Upper lobe of right lung (tissue), 1 donor: ENCODE results near the gene GYPB. TPM values are rescaled to one million over a fixed set of nuclear protein-coding genes. Genes with fewer than 3 reads are reported as not detected.
"Not testable (repeated sequence)": the region's sequence is repeated elsewhere in the genome, so short reads cannot be mapped to it uniquely, and the experiment has no call there.

Experiments
- ATAC-seq: fragments of 200-7000 bp; cut with Tn5 transposase; one replicate; pipeline ENCODE4 v1.9.1; 2020; ENCODE audit warnings: mild to moderate bottlenecking, moderate library complexity
- DNase-seq: peaks from one replicate; pipeline ENCODE4 v3.0.0-alpha.2; 2020
- H3K27ac ChIP-seq: fragments of 200-600 bp; one replicate; pipeline ENCODE4 v1.8.0; 2022
- H3K27me3 ChIP-seq: fragments of 200-600 bp; one replicate; pipeline ENCODE4 v1.8.0; 2022; ENCODE audit warnings: mild to moderate bottlenecking
- H3K36me3 ChIP-seq: fragments of 200-600 bp; one replicate; pipeline ENCODE4 v1.8.0; 2022
- H3K4me1 ChIP-seq: fragments of 200-600 bp; one replicate; pipeline ENCODE4 v1.8.0; 2022
- H3K4me3 ChIP-seq: fragments of 200-600 bp; one replicate; pipeline ENCODE4 v1.8.0; 2022; ENCODE audit warnings: mild to moderate bottlenecking
- H3K9me3 ChIP-seq: fragments of 200-600 bp; one replicate; pipeline ENCODE4 v1.8.0; 2022
- intact Hi-C: fragments of 100-400 bp; cut with DNase I; formaldehyde crosslinking; loops from one replicate; pipeline ENCODE4 v1.11.0; 2022
- total RNA-seq: library from RNA; stranded (reverse); fragmentation: NEBNext Ultra II Directional; extraction: Animal tissue kit (Norgen Biotek cat#: 25700); gene quantifications from one replicate; pipeline ENCODE4 v1.2.1, GENCODE V29; 2021
- TF ChIP-seq, protein P1 (sequence below): fragments of 200-600 bp; IDR thresholded peaks from one replicate; pipeline ENCODE4 v1.8.0; 2022; ENCODE audit warnings: antibody characterized with exemption
- donor health status: DM: no; HTN: yes; CAD: no; lungs with severe emphysema.

Gene GYPB
- total RNA-seq, 1 donor from 2014 or later, result not detected

DNA sequence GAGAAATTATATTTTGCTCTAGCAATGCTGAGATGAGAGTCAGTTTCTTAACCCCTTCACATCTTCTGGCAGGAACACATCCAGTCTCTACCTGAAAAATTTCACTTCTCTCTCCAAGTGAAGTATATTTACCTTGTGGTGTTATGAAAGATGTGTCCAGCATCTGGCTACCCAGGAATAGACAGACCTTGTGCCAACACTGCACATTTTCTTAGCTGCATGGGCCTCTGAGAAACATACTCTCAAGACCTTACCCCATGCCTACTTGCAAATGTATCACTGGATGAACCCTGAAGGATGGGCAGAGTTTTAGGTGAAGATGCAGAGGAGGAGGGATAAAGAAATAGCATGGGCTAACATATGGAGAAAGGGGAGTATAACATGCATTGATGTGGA lies 13.6 kb downstream of the GYPB start:
- H3K36me3 ChIP-seq, H3K27me3 ChIP-seq, DNase-seq, H3K4me3 ChIP-seq, H3K27ac ChIP-seq, ATAC-seq, H3K9me3 ChIP-seq, intact Hi-C loops, H3K4me1 ChIP-seq: not testable (repeated sequence)

DNA sequence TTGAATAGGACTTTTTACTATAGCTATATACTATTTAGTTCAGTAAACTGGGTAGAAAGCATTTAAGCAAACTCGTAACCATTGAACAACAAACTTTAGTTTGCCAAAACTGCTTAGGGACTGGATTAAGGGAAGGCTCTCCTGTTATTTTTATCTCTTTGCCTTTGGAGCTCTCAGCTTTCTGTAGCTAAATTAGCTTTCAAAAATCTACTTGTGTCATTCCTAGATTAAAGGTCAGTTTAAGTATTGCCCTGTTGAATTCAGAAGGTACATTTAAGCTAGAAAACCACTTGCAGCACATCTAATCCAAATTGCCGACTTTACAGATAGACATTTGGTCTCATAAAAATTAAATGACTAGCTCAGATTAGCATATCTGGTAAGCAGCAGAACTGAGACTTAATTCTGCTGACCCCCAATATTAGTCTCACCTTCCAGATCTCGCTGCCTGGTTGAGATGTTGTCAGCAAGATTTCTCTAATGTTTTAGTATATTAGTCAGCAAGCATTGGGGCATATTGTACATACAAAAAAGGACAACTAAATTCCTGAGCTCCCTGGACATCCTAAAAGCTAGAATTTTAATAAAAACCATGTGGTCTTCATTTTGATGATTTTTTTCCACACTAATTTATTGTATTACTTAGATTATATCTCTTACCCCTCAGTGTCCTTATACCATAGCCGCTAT lies 14.2 kb downstream of the GYPB start:
- H3K9me3 ChIP-seq, H3K27ac ChIP-seq, DNase-seq, H3K36me3 ChIP-seq, ATAC-seq, H3K27me3 ChIP-seq, H3K4me3 ChIP-seq, intact Hi-C loops, H3K4me1 ChIP-seq: not testable (repeated sequence)

DNA sequence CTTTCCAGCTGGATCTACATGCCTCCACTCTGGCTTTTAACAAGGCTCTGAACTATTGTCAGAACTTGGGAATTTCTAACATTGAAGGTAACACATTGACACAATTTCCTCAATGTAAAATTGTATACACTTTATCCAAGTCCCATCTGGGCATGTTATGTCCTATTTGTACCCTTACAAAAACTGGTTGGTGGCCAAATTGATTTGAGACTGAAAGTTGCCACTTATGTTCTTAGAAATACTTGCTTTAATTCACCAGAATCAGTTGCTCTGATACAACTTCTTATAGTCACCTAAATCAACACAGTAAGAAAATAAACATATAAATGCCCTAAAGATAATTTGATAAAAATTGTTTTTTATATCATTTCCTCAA lies 15.3 kb downstream of the GYPB start:
- H3K36me3 ChIP-seq, ATAC-seq, H3K4me3 ChIP-seq, DNase-seq, H3K4me1 ChIP-seq, intact Hi-C loops, H3K27ac ChIP-seq, H3K9me3 ChIP-seq, H3K27me3 ChIP-seq: not testable (repeated sequence)

DNA sequence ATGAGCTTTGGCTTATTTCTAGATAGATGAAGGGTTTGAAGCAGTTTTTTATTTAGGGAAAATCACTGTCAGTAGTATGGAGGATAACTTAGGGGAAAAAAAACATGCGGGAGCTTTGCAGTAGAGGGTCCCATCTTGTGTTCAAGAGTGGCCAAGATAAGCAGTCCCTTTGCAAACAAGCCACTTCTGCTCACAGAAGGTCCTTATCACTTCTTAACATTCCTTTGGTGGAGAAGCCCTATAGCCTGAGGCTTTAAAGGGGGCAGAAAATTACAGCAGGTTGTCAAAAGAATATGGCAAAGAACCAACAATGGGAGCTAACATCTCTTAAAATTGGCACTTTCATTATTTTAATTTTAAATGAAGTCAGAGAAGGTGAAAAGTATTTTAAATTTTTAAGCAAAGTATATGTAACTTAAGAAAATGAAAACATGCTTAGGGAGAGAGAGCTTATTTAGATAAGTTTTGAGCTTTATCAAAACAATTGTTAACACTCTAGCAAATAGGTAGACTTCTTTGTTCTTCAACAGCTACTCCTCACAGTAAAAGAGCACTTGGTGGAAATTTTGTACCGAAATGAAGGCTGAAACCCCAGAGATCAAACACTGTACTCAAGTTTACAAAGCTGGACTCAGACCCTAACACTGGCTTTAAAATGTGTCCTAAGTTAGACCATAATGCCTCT lies 15.8 kb downstream of the GYPB start:
- H3K4me3 ChIP-seq, H3K4me1 ChIP-seq, H3K27ac ChIP-seq, intact Hi-C loops, H3K36me3 ChIP-seq, DNase-seq, ATAC-seq, H3K9me3 ChIP-seq, H3K27me3 ChIP-seq: not testable (repeated sequence)

DNA sequence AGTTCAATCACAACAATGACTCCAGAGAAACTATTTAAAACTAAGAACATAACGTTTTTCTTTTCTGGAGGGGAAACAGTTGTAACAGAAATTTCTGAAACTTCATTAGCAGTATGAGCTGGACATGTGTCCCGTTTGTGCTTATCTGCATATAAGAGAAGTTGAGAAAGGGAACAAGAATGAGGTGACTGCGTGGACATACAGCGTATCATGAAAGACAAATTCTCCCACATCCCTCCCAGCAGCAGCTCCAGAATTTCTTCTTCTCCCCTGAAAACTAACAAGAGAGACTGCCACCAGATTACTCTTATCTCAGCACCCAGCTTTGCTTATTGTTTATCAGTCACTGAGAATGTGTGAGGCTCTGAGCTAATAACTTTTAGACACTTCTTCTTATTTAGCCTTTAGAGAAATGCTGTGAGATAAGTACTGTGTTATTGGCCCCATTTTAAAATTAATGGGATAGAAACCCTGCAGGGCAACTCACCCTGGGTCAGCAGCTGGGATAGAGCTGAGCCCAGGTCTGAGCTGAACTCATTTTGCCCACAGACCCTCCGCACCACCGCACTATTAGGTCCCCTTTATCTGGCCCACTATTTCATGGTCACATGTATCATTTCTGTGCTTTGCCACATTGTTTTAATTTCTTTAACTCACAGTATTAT lies 18.7 kb downstream of the GYPB start:
- H3K4me3 ChIP-seq, ATAC-seq, intact Hi-C loops, H3K9me3 ChIP-seq, H3K27ac ChIP-seq, DNase-seq, H3K4me1 ChIP-seq, H3K36me3 ChIP-seq, H3K27me3 ChIP-seq: not testable (repeated sequence)

DNA sequence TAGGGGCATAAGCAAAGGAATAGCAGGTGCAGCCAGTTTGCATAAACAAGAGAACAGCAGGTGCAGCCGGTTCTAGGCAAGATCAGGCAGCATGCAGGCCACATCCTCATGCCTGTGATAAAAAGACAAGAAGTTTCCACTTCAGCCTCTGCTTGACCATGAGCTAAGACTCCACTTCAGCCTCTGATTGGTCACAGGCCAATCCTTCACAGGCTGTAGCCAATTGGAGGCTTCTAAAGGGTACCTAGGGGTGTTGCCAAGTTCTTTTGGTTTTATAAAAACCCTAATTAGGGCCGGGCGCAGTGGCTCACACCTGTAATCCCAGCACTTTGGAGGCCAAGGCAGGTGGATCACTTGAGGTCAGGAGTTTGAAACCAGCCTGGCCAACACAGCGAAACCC lies 23.0 kb downstream of the GYPB start:
- H3K27ac ChIP-seq, H3K4me3 ChIP-seq, intact Hi-C loops: not testable (repeated sequence)

DNA sequence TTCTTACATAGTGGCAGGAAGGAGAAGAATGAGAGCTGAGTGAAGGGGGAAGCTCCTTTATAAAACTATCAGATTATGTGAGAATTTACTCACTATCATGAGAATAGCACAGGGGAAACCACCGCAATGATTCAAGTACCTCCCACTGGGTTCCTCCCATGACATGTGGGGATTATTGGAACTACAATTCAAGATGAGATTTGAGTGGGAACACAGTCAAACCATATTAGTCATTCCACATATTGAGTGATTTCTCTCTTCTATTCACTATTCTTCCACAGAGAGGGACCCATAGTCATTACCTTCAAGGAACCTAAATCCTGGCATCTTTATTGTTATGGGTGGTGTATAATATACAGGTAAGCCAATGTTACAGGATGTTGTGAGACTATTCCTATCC lies 27.4 kb downstream of the GYPB start:
- H3K9me3 ChIP-seq, H3K27ac ChIP-seq, H3K27me3 ChIP-seq, H3K4me3 ChIP-seq, DNase-seq, intact Hi-C loops, H3K36me3 ChIP-seq, ATAC-seq, H3K4me1 ChIP-seq: not testable (repeated sequence)

More for the DNA sequence above, 23.0 kb downstream of the GYPB start:
- not testable (repeated sequence) for H3K36me3 ChIP-seq, H3K27me3 ChIP-seq, H3K4me1 ChIP-seq, H3K9me3 ChIP-seq, DNase-seq, ATAC-seq

DNA sequence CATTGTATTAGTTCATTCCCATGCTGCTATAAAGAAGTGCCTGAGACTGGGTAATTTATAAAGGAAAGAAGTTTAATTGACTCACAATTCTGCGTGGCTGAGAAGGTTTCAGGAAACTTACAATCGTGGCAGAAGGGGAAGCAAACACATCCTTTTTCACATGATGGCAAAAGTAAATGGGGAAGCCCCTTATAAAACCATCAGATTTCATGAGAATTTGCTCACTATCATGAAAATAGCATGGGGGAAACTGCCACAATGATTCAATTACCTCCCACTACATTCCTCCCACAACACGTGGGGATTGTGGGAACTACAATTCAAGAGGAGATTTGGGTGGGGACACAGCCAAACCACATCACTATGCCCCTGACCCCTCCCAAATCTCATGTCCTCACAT lies 28.5 kb downstream of the GYPB start:
- not testable (repeated sequence) for H3K27ac ChIP-seq

DNA sequence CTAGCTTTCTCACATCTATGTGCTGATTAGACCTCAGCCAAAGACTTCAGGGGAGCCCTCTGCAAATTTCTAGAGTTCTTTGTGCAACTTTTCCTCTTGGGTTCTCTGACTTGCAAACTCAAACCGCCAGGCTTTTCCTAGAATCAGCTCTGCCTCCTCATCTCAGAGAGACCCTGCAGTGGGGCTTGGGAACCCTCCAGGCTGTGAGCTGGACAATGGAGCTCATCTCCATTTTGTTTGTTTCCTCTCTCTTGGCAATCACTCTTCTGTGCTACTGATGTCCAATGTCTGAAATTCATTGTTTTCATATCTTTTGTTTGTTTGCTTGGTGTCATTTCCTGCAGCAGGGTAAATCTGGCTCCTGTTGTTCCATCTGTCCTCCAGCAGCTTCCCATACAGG lies 33.0 kb downstream of the GYPB start:
- ATAC-seq (no peak), DNase-seq (no peak)
- intact Hi-C loops, result no loop called here
- no peaks in the 10 kb centered on the region for H3K4me1 ChIP-seq
- H3K4me3 ChIP-seq, result no peak overlapping the region
- H3K9me3 ChIP-seq, result no peaks in the 10 kb centered on the region
- no peaks in the 10 kb centered on the region for H3K36me3 ChIP-seq
- TF ChIP-seq, protein P1, sequence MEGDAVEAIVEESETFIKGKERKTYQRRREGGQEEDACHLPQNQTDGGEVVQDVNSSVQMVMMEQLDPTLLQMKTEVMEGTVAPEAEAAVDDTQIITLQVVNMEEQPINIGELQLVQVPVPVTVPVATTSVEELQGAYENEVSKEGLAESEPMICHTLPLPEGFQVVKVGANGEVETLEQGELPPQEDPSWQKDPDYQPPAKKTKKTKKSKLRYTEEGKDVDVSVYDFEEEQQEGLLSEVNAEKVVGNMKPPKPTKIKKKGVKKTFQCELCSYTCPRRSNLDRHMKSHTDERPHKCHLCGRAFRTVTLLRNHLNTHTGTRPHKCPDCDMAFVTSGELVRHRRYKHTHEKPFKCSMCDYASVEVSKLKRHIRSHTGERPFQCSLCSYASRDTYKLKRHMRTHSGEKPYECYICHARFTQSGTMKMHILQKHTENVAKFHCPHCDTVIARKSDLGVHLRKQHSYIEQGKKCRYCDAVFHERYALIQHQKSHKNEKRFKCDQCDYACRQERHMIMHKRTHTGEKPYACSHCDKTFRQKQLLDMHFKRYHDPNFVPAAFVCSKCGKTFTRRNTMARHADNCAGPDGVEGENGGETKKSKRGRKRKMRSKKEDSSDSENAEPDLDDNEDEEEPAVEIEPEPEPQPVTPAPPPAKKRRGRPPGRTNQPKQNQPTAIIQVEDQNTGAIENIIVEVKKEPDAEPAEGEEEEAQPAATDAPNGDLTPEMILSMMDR, result no peak
- H3K27me3 ChIP-seq, result no peaks in the 10 kb centered on the region
- H3K27ac ChIP-seq, result no peak overlapping the region

More for the DNA sequence above, 28.5 kb downstream of the GYPB start:
- H3K4me1 ChIP-seq, intact Hi-C loops, H3K27me3 ChIP-seq, DNase-seq, ATAC-seq, H3K4me3 ChIP-seq, H3K9me3 ChIP-seq, H3K36me3 ChIP-seq: not testable (repeated sequence)

DNA sequence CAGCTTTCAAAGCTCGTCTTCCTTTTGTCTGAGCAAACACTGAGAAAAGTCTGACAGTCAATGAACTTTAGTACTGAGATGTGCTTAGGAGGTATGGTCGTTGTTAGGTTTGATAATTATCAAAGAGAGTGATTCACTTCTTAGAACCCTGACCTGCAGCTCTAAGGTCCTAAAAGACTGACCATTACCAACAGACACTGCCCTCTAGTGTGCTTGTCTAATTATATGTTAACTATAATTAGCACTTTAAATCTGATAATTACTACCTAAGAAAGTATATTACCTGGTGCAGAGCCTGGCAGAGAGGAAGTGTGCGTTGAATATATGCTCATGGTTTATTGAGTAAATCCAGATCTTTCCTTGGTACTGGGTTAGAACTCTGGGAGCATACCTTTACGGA lies 38.4 kb downstream of the GYPB start:
- ATAC-seq, H3K4me1 ChIP-seq, DNase-seq: not testable (repeated sequence)

DNA sequence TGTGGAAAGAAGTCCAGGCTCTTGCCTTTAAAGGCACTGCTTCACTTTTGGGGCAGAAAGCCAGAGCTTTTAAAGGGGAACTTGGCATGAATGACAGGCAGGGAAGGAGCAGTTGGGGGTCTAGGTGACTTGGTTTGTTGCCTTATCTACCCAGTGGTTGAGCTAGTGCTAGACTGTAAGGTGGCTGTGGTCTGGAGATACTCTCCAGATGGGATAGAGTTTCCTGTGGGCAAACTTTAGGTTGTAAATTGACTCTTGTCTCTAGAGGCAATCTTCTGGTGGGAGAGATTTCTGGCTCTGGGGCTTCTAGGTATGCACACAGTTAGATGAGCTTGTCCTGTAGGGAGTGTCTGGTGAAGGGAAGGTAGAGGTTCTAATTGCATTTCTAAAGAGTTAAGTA lies 43.7 kb downstream of the GYPB start:
- H3K27me3 ChIP-seq, H3K4me3 ChIP-seq, H3K9me3 ChIP-seq, H3K4me1 ChIP-seq, H3K27ac ChIP-seq, DNase-seq, H3K36me3 ChIP-seq, intact Hi-C loops, ATAC-seq: not testable (repeated sequence)

More for the DNA sequence above, 38.4 kb downstream of the GYPB start:
- H3K27ac ChIP-seq, H3K9me3 ChIP-seq, H3K4me3 ChIP-seq, intact Hi-C loops, H3K27me3 ChIP-seq, H3K36me3 ChIP-seq: not testable (repeated sequence)

DNA sequence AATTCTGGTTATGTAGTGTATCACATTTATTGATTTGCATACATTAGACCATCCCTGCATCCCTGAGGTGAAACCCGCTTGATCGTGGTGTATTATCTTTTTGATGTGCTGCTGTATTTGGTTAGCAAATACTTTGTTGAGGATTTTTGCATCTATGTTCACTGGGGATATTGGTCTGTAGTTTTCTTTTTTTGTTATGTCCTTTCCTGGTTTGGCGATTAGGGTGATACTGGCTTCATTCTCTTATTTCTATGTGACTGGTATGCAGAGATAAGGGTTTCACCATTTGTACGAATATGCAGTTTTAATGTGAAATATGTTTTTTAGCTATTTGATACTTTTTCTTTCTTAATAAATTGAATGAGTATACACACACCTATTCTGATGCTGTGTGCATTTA lies 45.2 kb downstream of the GYPB start:
- H3K9me3 ChIP-seq, result not testable (repeated sequence)

More for the DNA sequence above, 45.2 kb downstream of the GYPB start:
- intact Hi-C loops, H3K4me1 ChIP-seq, H3K27ac ChIP-seq, H3K36me3 ChIP-seq, ATAC-seq, H3K27me3 ChIP-seq, DNase-seq, H3K4me3 ChIP-seq: not testable (repeated sequence)
